ENCODE measurements around the gene JPH2. TPM values are rescaled to one million over a fixed set of nuclear protein-coding genes. Genes with fewer than 3 reads are reported as not detected.
A peak's percentile ranks its signal among the peaks of the same experiment; 100 is the strongest.

The JPH2 gene
- total RNA-seq, 2 experiments from 2014 or later: not detected

- Histone ChIP-seq H3K36me3 (ENCODE audit: insufficient read depth, low read length) (no peaks in the 10 kb centered on the region), H3K27me3 (ENCODE audit: control insufficient read depth in 1 of 2, insufficient read depth in 2 of 2, low read length in 2 of 2) (no peaks in the 10 kb centered on the region), H3K27ac (ENCODE audit: low read depth in 1 of 2, low read length in 2 of 2) (no peak overlapping the region), H3K9me3 (ENCODE audit: control insufficient read depth in 1 of 2, insufficient read depth in 1 of 2, low read length in 2 of 2) (no peaks in the 10 kb centered on the region), H3K4me3 (ENCODE audit: low read length) (no peak overlapping the region), H3K4me1 (ENCODE audit: insufficient read depth, low read length) (peaks cover 38% of the 10 kb centered on the region)
- no peak for ATAC-seq (ENCODE audit: poor library complexity)
- Mint-ChIP-seq H3K4me1 (ENCODE audit: low read depth) (peaks cover 65% of the 10 kb centered on the region), H3K27me3 (no peaks in the 10 kb centered on the region), H3K36me3 (ENCODE audit: low read depth) (peaks cover 44% of the 10 kb centered on the region), H3K9me3 (no peaks in the 10 kb centered on the region), H3K4me3 (peak overlapping the region; percentile 92), H3K27ac (peak overlapping the region; percentile 99)
- intact Hi-C loops (cut with DNase I, micrococcal nuclease): loop anchor here (5.0 to 10.0 kb wide), 5 partner anchors 265 to 675 kb away; partner anchors contain the start of genes YWHAB (in 2 of the 2), IFT52 (in 1 of the 2), SERINC3 (in 1 of the 2) and TTPAL (in 1 of the 2)
- DNase-seq: no peak
- TF ChIP-seq CTCF (IDR thresholded peaks at IDR 0.05): no peak
- POLR2A ChIA-PET: interaction anchor here (2.9 to 7.7 kb wide), 2 partner anchors 97 to 98 kb away, joined by 22 to 155 read pairs; partner anchors contain the start of gene FITM2
- CTCF ChIA-PET: interaction anchor here (0.7 to 8.5 kb wide), 3 partner anchors 17 to 172 kb away, joined by 3 to 241 read pairs (median 7); partner anchors contain the start of gene FITM2
Measured at GRCh38 chr20:44212792-44213191, 25.8 kb upstream of the JPH2 start.

GRCh38 chr20:44211177-44212039 is 24.4 kb upstream of the JPH2 start:
- H3K27me3 ChIP-seq (ENCODE audit: control insufficient read depth in 1 of 2, insufficient read depth in 2 of 2, low read length in 2 of 2): no peaks in the 10 kb centered on the region
- no peaks in the 10 kb centered on the region for H3K9me3 ChIP-seq (ENCODE audit: control insufficient read depth in 1 of 2, insufficient read depth in 1 of 2, low read length in 2 of 2)
- ChIA-PET CTCF (interaction anchor here (1.1 to 8.5 kb wide), 4 partner anchors 100 to 311 kb away, joined by 3 to 241 read pairs (median 6); partner anchors contain the start of genes FITM2 and SERINC3), POLR2A (interaction anchor here (1.4 to 2.9 kb wide), 5 partner anchors 7 to 311 kb away, joined by 5 to 22 read pairs (median 7); partner anchors contain the start of genes FITM2 and SERINC3)
- Mint-ChIP-seq H3K27ac (peak overlapping the region; percentile 99), H3K36me3 (ENCODE audit: low read depth) (peaks cover 55% of the 10 kb centered on the region), H3K9me3 (no peaks in the 10 kb centered on the region), H3K4me3 (peak overlapping the region; percentile 92), H3K27me3 (no peaks in the 10 kb centered on the region), H3K4me1 (ENCODE audit: low read depth) (peaks cover 68% of the 10 kb centered on the region)
- peak overlapping the region; percentile 95 to 98 for H3K27ac ChIP-seq (ENCODE audit: low read depth in 1 of 2, low read length in 2 of 2)
- H3K4me1 ChIP-seq (ENCODE audit: insufficient read depth, low read length): peaks cover 29% of the 10 kb centered on the region
- peaks cover 4% of the 10 kb centered on the region for H3K36me3 ChIP-seq (ENCODE audit: insufficient read depth, low read length)
- peak overlapping the region; percentile 78 for H3K4me3 ChIP-seq (ENCODE audit: low read length)
- intact Hi-C loops (cut with DNase I, micrococcal nuclease): loop anchor here (2.0 to 10.0 kb wide), 7 partner anchors 266 to 755 kb away; partner anchors contain the start of genes SERINC3 (in 2 of the 2), YWHAB (in 2 of the 2), IFT52 (in 1 of the 2) and SRSF6 (in 1 of the 2)
- no peak for ATAC-seq (ENCODE audit: poor library complexity)
- peak in 3 of 14 experiments; percentile 49 to 67 (median 58) for DNase-seq
- TF ChIP-seq CTCF (IDR thresholded peaks at IDR 0.05): no peak

GRCh38 chr20:44210406-44211176 is 23.6 kb upstream of the JPH2 start, which contains the start of gene OSER1:
OSER1 (minus strand) TSS chr20:44210771; CDS start chr20:44206957, 3,814 bp downstream.
- peak within 1 kb of the TSS; percentile 92 for H3K4me3 Mint-ChIP-seq
- Histone ChIP-seq H3K9me3 (ENCODE audit: control insufficient read depth in 1 of 2, insufficient read depth in 1 of 2, low read length in 2 of 2) (no peaks in the 10 kb centered on the region), H3K4me1 (ENCODE audit: insufficient read depth, low read length) (peaks cover 29% of the 10 kb centered on the region), H3K4me3 (ENCODE audit: low read length) (peak within 1 kb of the TSS; percentile 78), H3K36me3 (ENCODE audit: insufficient read depth, low read length) (peaks cover 12% of the 10 kb centered on the region), H3K27ac (ENCODE audit: low read depth in 1 of 2, low read length in 2 of 2) (peak within 1 kb of the TSS; percentile 95 to 98), H3K27me3 (ENCODE audit: control insufficient read depth in 1 of 2, insufficient read depth in 2 of 2, low read length in 2 of 2) (no peaks in the 10 kb centered on the region)
- peak; percentile 83 for ATAC-seq (ENCODE audit: poor library complexity)
- peaks cover 67% of the 10 kb centered on the region for H3K4me1 Mint-ChIP-seq (ENCODE audit: low read depth)
- H3K27ac Mint-ChIP-seq: peak within 1 kb of the TSS; percentile 99
- DNase-seq: peak; percentile 96 to 100 (median 98)
- no peak for TF ChIP-seq CTCF (IDR thresholded peaks at IDR 0.05)
- H3K36me3 Mint-ChIP-seq (ENCODE audit: low read depth): peaks cover 61% of the 10 kb centered on the region
- intact Hi-C loops (cut with DNase I, micrococcal nuclease): loop anchor here (2.0 to 10.0 kb wide), 7 partner anchors 267 to 754 kb away; partner anchors contain the start of genes SERINC3 (in 2 of the 2), YWHAB (in 2 of the 2), IFT52 (in 1 of the 2) and SRSF6 (in 1 of the 2)
- no peaks in the 10 kb centered on the region for H3K27me3 Mint-ChIP-seq
- ChIA-PET POLR2A (interaction anchor here (0.8 to 2.9 kb wide), 7 partner anchors 8 to 768 kb away, joined by 3 to 22 read pairs (median 7); partner anchors contain the start of genes FITM2, SERINC3 and TTPAL), CTCF (interaction anchor here (1.0 to 1.2 kb wide), 3 partner anchors 20 to 473 kb away, joined by 3 to 5 read pairs (median 5); partner anchors contain the start of gene FITM2)
- no peaks in the 10 kb centered on the region for H3K9me3 Mint-ChIP-seq

All from CD4-positive, alpha-beta T cell (primary cell).